Measurements from ENCODE around the gene NPFFR1.

The NPFFR1 gene

GRCh38 chr10:70295321-70295720 is 11.5 kb upstream of the NPFFR1 start:
- Histone ChIP-seq H3K4me3 (ENCODE audit: low read depth in 1 of 5, low read length in 5 of 5) (no peak overlapping the region), H3K9ac (ENCODE audit: low read length in 5 of 5) (no peak overlapping the region), H3K9me3 (ENCODE audit: control insufficient read depth in 5 of 5, low read length in 5 of 5) (no peaks in the 10 kb centered on the region), H3K36me3 (ENCODE audit: control insufficient read depth in 5 of 5, insufficient read depth in 5 of 5, low read length in 5 of 5) (peaks cover 0 to 2% (median 0%) of the 10 kb centered on the region in 5 donors), H3K4me1 (ENCODE audit: control insufficient read depth in 5 of 5, insufficient read depth in 5 of 5, low read length in 5 of 5) (peaks cover 6 to 21% (median 19%) of the 10 kb centered on the region in 5 donors), H3K27ac (ENCODE audit: low read depth, low read length) (no peak overlapping the region), H3K27me3 (ENCODE audit: control insufficient read depth in 5 of 5, insufficient read depth in 4 of 5, low read length in 5 of 5) (no peaks in the 10 kb centered on the region)

GRCh38 chr10:70293169-70293843 is 9.5 kb upstream of the NPFFR1 start:
- no peaks in the 10 kb centered on the region for H3K36me3 ChIP-seq (ENCODE audit: control insufficient read depth in 5 of 5, insufficient read depth in 5 of 5, low read length in 5 of 5)
- H3K27me3 ChIP-seq (ENCODE audit: control insufficient read depth in 5 of 5, insufficient read depth in 4 of 5, low read length in 5 of 5), result peaks cover 0 to 4% (median 0%) of the 10 kb centered on the region in 5 donors
- no peaks in the 10 kb centered on the region for H3K9me3 ChIP-seq (ENCODE audit: control insufficient read depth in 5 of 5, low read length in 5 of 5)
- H3K4me3 ChIP-seq (ENCODE audit: low read depth in 1 of 5, low read length in 5 of 5), result no peak overlapping the region
- peaks cover 6 to 21% (median 19%) of the 10 kb centered on the region in 5 donors for H3K4me1 ChIP-seq (ENCODE audit: control insufficient read depth in 5 of 5, insufficient read depth in 5 of 5, low read length in 5 of 5)
- no peak overlapping the region for H3K27ac ChIP-seq (ENCODE audit: low read depth, low read length)
- H3K9ac ChIP-seq (ENCODE audit: low read length in 5 of 5), result no peak overlapping the region

GRCh38 chr10:70292004-70292403 is 8.2 kb upstream of the NPFFR1 start:
- Histone ChIP-seq H3K27ac (ENCODE audit: low read depth, low read length) (no peak overlapping the region), H3K4me3 (ENCODE audit: low read depth in 1 of 5, low read length in 5 of 5) (no peak overlapping the region), H3K27me3 (ENCODE audit: control insufficient read depth in 5 of 5, insufficient read depth in 4 of 5, low read length in 5 of 5) (peaks cover 0 to 8% (median 0%) of the 10 kb centered on the region in 5 donors), H3K4me1 (ENCODE audit: control insufficient read depth in 5 of 5, insufficient read depth in 5 of 5, low read length in 5 of 5) (peaks cover 4 to 17% (median 16%) of the 10 kb centered on the region in 5 donors), H3K9ac (ENCODE audit: low read length in 5 of 5) (no peak overlapping the region), H3K9me3 (ENCODE audit: control insufficient read depth in 5 of 5, low read length in 5 of 5) (no peaks in the 10 kb centered on the region), H3K36me3 (ENCODE audit: control insufficient read depth in 5 of 5, insufficient read depth in 5 of 5, low read length in 5 of 5) (no peaks in the 10 kb centered on the region)

GRCh38 chr10:70289739-70290138 is 5.9 kb upstream of the NPFFR1 start:
- Histone ChIP-seq H3K4me1 (ENCODE audit: control insufficient read depth in 5 of 5, insufficient read depth in 5 of 5, low read length in 5 of 5) (no peaks in the 10 kb centered on the region), H3K27me3 (ENCODE audit: control insufficient read depth in 5 of 5, insufficient read depth in 4 of 5, low read length in 5 of 5) (peaks cover 3 to 16% (median 8%) of the 10 kb centered on the region in 5 donors), H3K4me3 (ENCODE audit: low read depth in 1 of 5, low read length in 5 of 5) (no peak overlapping the region), H3K9ac (ENCODE audit: low read length in 5 of 5) (no peak overlapping the region), H3K27ac (ENCODE audit: low read depth, low read length) (no peak overlapping the region), H3K36me3 (ENCODE audit: control insufficient read depth in 5 of 5, insufficient read depth in 5 of 5, low read length in 5 of 5) (no peaks in the 10 kb centered on the region), H3K9me3 (ENCODE audit: control insufficient read depth in 5 of 5, low read length in 5 of 5) (no peaks in the 10 kb centered on the region)

- peaks cover 19 to 36% (median 22%) of the 10 kb centered on the region in 5 donors for H3K27me3 ChIP-seq (ENCODE audit: control insufficient read depth in 5 of 5, insufficient read depth in 4 of 5, low read length in 5 of 5)
- H3K9me3 ChIP-seq (ENCODE audit: control insufficient read depth in 5 of 5, low read length in 5 of 5), result no peaks in the 10 kb centered on the region
- no peak overlapping the region for H3K4me3 ChIP-seq (ENCODE audit: low read depth in 1 of 5, low read length in 5 of 5)
- peaks cover 0 to 8% (median 7%) of the 10 kb centered on the region in 5 donors for H3K4me1 ChIP-seq (ENCODE audit: control insufficient read depth in 5 of 5, insufficient read depth in 5 of 5, low read length in 5 of 5)
- H3K9ac ChIP-seq (ENCODE audit: low read length in 5 of 5), result no peak overlapping the region
- H3K27ac ChIP-seq (ENCODE audit: low read depth, low read length), result no peak overlapping the region
- no peaks in the 10 kb centered on the region for H3K36me3 ChIP-seq (ENCODE audit: control insufficient read depth in 5 of 5, insufficient read depth in 5 of 5, low read length in 5 of 5)
Measured at GRCh38 chr10:70286616-70287015, 2.8 kb upstream of the NPFFR1 start.

- Histone ChIP-seq H3K36me3 (ENCODE audit: control insufficient read depth in 5 of 5, insufficient read depth in 5 of 5, low read length in 5 of 5) (no peaks in the 10 kb centered on the region), H3K27ac (ENCODE audit: low read depth, low read length) (no peak overlapping the region), H3K9me3 (ENCODE audit: control insufficient read depth in 5 of 5, low read length in 5 of 5) (no peaks in the 10 kb centered on the region), H3K4me1 (ENCODE audit: control insufficient read depth in 5 of 5, insufficient read depth in 5 of 5, low read length in 5 of 5) (peaks cover 0 to 8% (median 7%) of the 10 kb centered on the region in 5 donors), H3K27me3 (ENCODE audit: control insufficient read depth in 5 of 5, insufficient read depth in 4 of 5, low read length in 5 of 5) (peaks cover 19 to 36% (median 22%) of the 10 kb centered on the region in 5 donors), H3K9ac (ENCODE audit: low read length in 5 of 5) (no peak overlapping the region), H3K4me3 (ENCODE audit: low read depth in 1 of 5, low read length in 5 of 5) (no peak overlapping the region)
Measured at GRCh38 chr10:70285476-70285831, 1.6 kb upstream of the NPFFR1 start.

- Histone ChIP-seq H3K4me3 (ENCODE audit: low read depth in 1 of 5, low read length in 5 of 5) (no peak overlapping the region), H3K27ac (ENCODE audit: low read depth, low read length) (no peak overlapping the region), H3K9me3 (ENCODE audit: control insufficient read depth in 5 of 5, low read length in 5 of 5) (no peaks in the 10 kb centered on the region), H3K4me1 (ENCODE audit: control insufficient read depth in 5 of 5, insufficient read depth in 5 of 5, low read length in 5 of 5) (peaks cover 0 to 8% (median 7%) of the 10 kb centered on the region in 5 donors), H3K27me3 (ENCODE audit: control insufficient read depth in 5 of 5, insufficient read depth in 4 of 5, low read length in 5 of 5) (peaks cover 19 to 36% (median 22%) of the 10 kb centered on the region in 5 donors), H3K36me3 (ENCODE audit: control insufficient read depth in 5 of 5, insufficient read depth in 5 of 5, low read length in 5 of 5) (no peaks in the 10 kb centered on the region), H3K9ac (ENCODE audit: low read length in 5 of 5) (no peak overlapping the region)
Measured at GRCh38 chr10:70284542-70285475, 1.0 kb upstream of the NPFFR1 start.

GRCh38 chr10:70283071-70283444 is 746 bp downstream of the NPFFR1 start:
- Histone ChIP-seq H3K9me3 (ENCODE audit: control insufficient read depth in 5 of 5, low read length in 5 of 5) (no peaks in the 10 kb centered on the region), H3K9ac (ENCODE audit: low read length in 5 of 5) (no peak overlapping the region), H3K4me3 (ENCODE audit: low read depth in 1 of 5, low read length in 5 of 5) (no peak overlapping the region), H3K27ac (ENCODE audit: low read depth, low read length) (no peak overlapping the region), H3K4me1 (ENCODE audit: control insufficient read depth in 5 of 5, insufficient read depth in 5 of 5, low read length in 5 of 5) (peaks cover 0 to 8% (median 7%) of the 10 kb centered on the region in 5 donors), H3K27me3 (ENCODE audit: control insufficient read depth in 5 of 5, insufficient read depth in 4 of 5, low read length in 5 of 5) (peaks cover 19 to 31% (median 22%) of the 10 kb centered on the region in 5 donors), H3K36me3 (ENCODE audit: control insufficient read depth in 5 of 5, insufficient read depth in 5 of 5, low read length in 5 of 5) (no peaks in the 10 kb centered on the region)

- no peak overlapping the region for H3K27ac ChIP-seq (ENCODE audit: low read depth, low read length)
- no peak overlapping the region for H3K4me3 ChIP-seq (ENCODE audit: low read depth in 1 of 5, low read length in 5 of 5)
- no peaks in the 10 kb centered on the region for H3K36me3 ChIP-seq (ENCODE audit: control insufficient read depth in 5 of 5, insufficient read depth in 5 of 5, low read length in 5 of 5)
- H3K9ac ChIP-seq (ENCODE audit: low read length in 5 of 5), result no peak overlapping the region
- peaks cover 19 to 27% (median 22%) of the 10 kb centered on the region in 5 donors for H3K27me3 ChIP-seq (ENCODE audit: control insufficient read depth in 5 of 5, insufficient read depth in 4 of 5, low read length in 5 of 5)
- peaks cover 0 to 8% (median 7%) of the 10 kb centered on the region in 5 donors for H3K4me1 ChIP-seq (ENCODE audit: control insufficient read depth in 5 of 5, insufficient read depth in 5 of 5, low read length in 5 of 5)
- no peaks in the 10 kb centered on the region for H3K9me3 ChIP-seq (ENCODE audit: control insufficient read depth in 5 of 5, low read length in 5 of 5)
Measured at GRCh38 chr10:70281609-70282008, 2.2 kb downstream of the NPFFR1 start.

- Histone ChIP-seq H3K9me3 (ENCODE audit: control insufficient read depth in 5 of 5, low read length in 5 of 5) (peaks cover 0 to 3% (median 0%) of the 10 kb centered on the region in 5 donors), H3K9ac (ENCODE audit: low read length in 5 of 5) (no peak overlapping the region), H3K4me3 (ENCODE audit: low read depth in 1 of 5, low read length in 5 of 5) (no peak overlapping the region), H3K36me3 (ENCODE audit: control insufficient read depth in 5 of 5, insufficient read depth in 5 of 5, low read length in 5 of 5) (no peaks in the 10 kb centered on the region), H3K27ac (ENCODE audit: low read depth, low read length) (no peak overlapping the region), H3K4me1 (ENCODE audit: control insufficient read depth in 5 of 5, insufficient read depth in 5 of 5, low read length in 5 of 5) (peaks cover 0 to 9% (median 7%) of the 10 kb centered on the region in 5 donors), H3K27me3 (ENCODE audit: control insufficient read depth in 5 of 5, insufficient read depth in 4 of 5, low read length in 5 of 5) (peaks cover 10 to 20% (median 17%) of the 10 kb centered on the region in 5 donors)
Measured at GRCh38 chr10:70280099-70280498, 3.7 kb downstream of the NPFFR1 start.
